ENCODE results near the gene RGS9. TPM values are rescaled to one million over a fixed set of nuclear protein-coding genes. Genes with fewer than 3 reads are reported as not detected.

RGS9 gene
- total RNA-seq, 1 donor from 2014 or later: 3.2 TPM

- no peak for TF ChIP-seq CTCF (IDR thresholded peaks at IDR 0.05)
- CTCF ChIA-PET: no interaction called here
- intact Hi-C loops (cut with micrococcal nuclease): no loop called here
- Mint-ChIP-seq H3K9me3 (peaks cover 14% of the 10 kb centered on the region), H3K27ac (no peak overlapping the region), H3K4me3 (no peak overlapping the region), H3K27me3 (peaks cover 30% of the 10 kb centered on the region), H3K36me3 (ENCODE audit: low read depth) (no peaks in the 10 kb centered on the region), H3K4me1 (no peaks in the 10 kb centered on the region)
- POLR2A ChIA-PET: no interaction called here
- no peak for DNase-seq
- no peak for ATAC-seq (ENCODE audit: low read depth)
Measured at GRCh38 chr17:65261682-65262636, 124.8 kb downstream of the RGS9 start.

GRCh38 chr17:65265276-65265675 lies 128.1 kb downstream of the RGS9 start:
- no peaks in the 10 kb centered on the region for H3K36me3 Mint-ChIP-seq (ENCODE audit: low read depth)
- H3K27ac Mint-ChIP-seq: no peak overlapping the region
- peaks cover 12% of the 10 kb centered on the region for H3K9me3 Mint-ChIP-seq
- DNase-seq (no peak), ATAC-seq (ENCODE audit: low read depth) (no peak)
- no peaks in the 10 kb centered on the region for H3K4me1 Mint-ChIP-seq
- POLR2A ChIA-PET: no interaction called here
- CTCF ChIA-PET: no interaction called here
- H3K27me3 Mint-ChIP-seq: peaks cover 29% of the 10 kb centered on the region
- intact Hi-C loops (cut with micrococcal nuclease): no loop called here
- no peak for TF ChIP-seq CTCF (IDR thresholded peaks at IDR 0.05)
- no peak overlapping the region for H3K4me3 Mint-ChIP-seq

GRCh38 chr17:65268832-65269231 lies 131.7 kb downstream of the RGS9 start:
- H3K4me3 Mint-ChIP-seq: no peak overlapping the region
- H3K36me3 Mint-ChIP-seq (ENCODE audit: low read depth): no peaks in the 10 kb centered on the region
- ATAC-seq (ENCODE audit: low read depth) (no peak), DNase-seq (no peak)
- H3K9me3 Mint-ChIP-seq: peaks cover 12% of the 10 kb centered on the region
- CTCF ChIA-PET: interaction anchor here (0.5 kb wide), 1 partner anchor 20 kb away, joined by 3 read pairs; no protein-coding TSS in a partner anchor
- no peak overlapping the region for H3K27ac Mint-ChIP-seq
- peaks cover 38% of the 10 kb centered on the region for H3K27me3 Mint-ChIP-seq
- POLR2A ChIA-PET: no interaction called here
- H3K4me1 Mint-ChIP-seq: no peaks in the 10 kb centered on the region
- intact Hi-C loops (cut with micrococcal nuclease): no loop called here
- TF ChIP-seq CTCF (IDR thresholded peaks at IDR 0.05): no peak

GRCh38 chr17:65270499-65271253 lies 133.5 kb downstream of the RGS9 start:
- CTCF ChIA-PET: no interaction called here
- DNase-seq (no peak), ATAC-seq (ENCODE audit: low read depth) (no peak)
- H3K4me1 Mint-ChIP-seq: no peaks in the 10 kb centered on the region
- no peak overlapping the region for H3K4me3 Mint-ChIP-seq
- H3K27me3 Mint-ChIP-seq: peaks cover 38% of the 10 kb centered on the region
- H3K9me3 Mint-ChIP-seq: peaks cover 11% of the 10 kb centered on the region
- no peak overlapping the region for H3K27ac Mint-ChIP-seq
- intact Hi-C loops (cut with micrococcal nuclease): no loop called here
- no peaks in the 10 kb centered on the region for H3K36me3 Mint-ChIP-seq (ENCODE audit: low read depth)
- POLR2A ChIA-PET: no interaction called here
- TF ChIP-seq CTCF (IDR thresholded peaks at IDR 0.05): no peak

GRCh38 chr17:65271296-65271695 lies 134.1 kb downstream of the RGS9 start:
- POLR2A ChIA-PET: no interaction called here

More at GRCh38 chr17:65271296-65271695, 134.1 kb downstream of the RGS9 start:
- no peak overlapping the region for H3K4me3 Mint-ChIP-seq
- intact Hi-C loops (cut with micrococcal nuclease): no loop called here
- DNase-seq (no peak), ATAC-seq (ENCODE audit: low read depth) (no peak)
- H3K9me3 Mint-ChIP-seq: peaks cover 7% of the 10 kb centered on the region
- H3K27ac Mint-ChIP-seq: no peak overlapping the region
- CTCF ChIA-PET: no interaction called here
- no peak for TF ChIP-seq CTCF (IDR thresholded peaks at IDR 0.05)
- H3K4me1 Mint-ChIP-seq: no peaks in the 10 kb centered on the region
- H3K27me3 Mint-ChIP-seq: peaks cover 36% of the 10 kb centered on the region
- H3K36me3 Mint-ChIP-seq (ENCODE audit: low read depth): no peaks in the 10 kb centered on the region

Measured in activated B cell treated with CpG ODN at 0.5 μM for 24 hours (primary cell).